ENCODE data around the gene SLX4IP.

Gene SLX4IP

GRCh38 chr20:10663756-10664155, 228.7 kb downstream of the SLX4IP start:
- no peak for DNase-seq (ENCODE audit: low read depth, low spot score)

GRCh38 chr20:10665027-10665561, 230.0 kb downstream of the SLX4IP start:
- DNase-seq (ENCODE audit: low read depth, low spot score) = no peak

- DNase-seq (ENCODE audit: low read depth, low spot score) = no peak
Measured at GRCh38 chr20:10665791-10666190, 230.7 kb downstream of the SLX4IP start.

- DNase-seq (ENCODE audit: low read depth, low spot score) = no peak
Measured at GRCh38 chr20:10666221-10667076, 231.3 kb downstream of the SLX4IP start.

GRCh38 chr20:10667077-10667401, 231.9 kb downstream of the SLX4IP start:
- DNase-seq (ENCODE audit: low read depth, low spot score) = no peak

- DNase-seq (ENCODE audit: low read depth, low spot score) = no peak
Measured at GRCh38 chr20:10667560-10668167, 232.6 kb downstream of the SLX4IP start.

- DNase-seq (ENCODE audit: low read depth, low spot score) = no peak
Measured at GRCh38 chr20:10668677-10669368, 233.7 kb downstream of the SLX4IP start.

- DNase-seq (ENCODE audit: low read depth, low spot score) = no peak
Measured at GRCh38 chr20:10669843-10670446, 234.8 kb downstream of the SLX4IP start.

GRCh38 chr20:10670501-10671220, 235.6 kb downstream of the SLX4IP start:
- DNase-seq (ENCODE audit: low read depth, low spot score) = no peak

GRCh38 chr20:10671221-10671918, 236.3 kb downstream of the SLX4IP start:
- DNase-seq (ENCODE audit: low read depth, low spot score) = peak; percentile 91

GRCh38 chr20:10671919-10672623, 237.0 kb downstream of the SLX4IP start:
- DNase-seq (ENCODE audit: low read depth, low spot score) = no peak

GRCh38 chr20:10672624-10673127, 237.6 kb downstream of the SLX4IP start:
- no peak for DNase-seq (ENCODE audit: low read depth, low spot score)

GRCh38 chr20:10673176-10673841, 238.2 kb downstream of the SLX4IP start:
- no peak for DNase-seq (ENCODE audit: low read depth, low spot score)

GRCh38 chr20:10673842-10674683, 239.0 kb downstream of the SLX4IP start, which contains the start of gene JAG1:
JAG1 (minus strand) TSS chr20:10673999; CDS start chr20:10673530, 469 bp downstream.
- peak; percentile 95 for DNase-seq (ENCODE audit: low read depth, low spot score)

GRCh38 chr20:10674684-10675449, 239.8 kb downstream of the SLX4IP start:
- DNase-seq (ENCODE audit: low read depth, low spot score) = no peak

- DNase-seq (ENCODE audit: low read depth, low spot score) = no peak
Measured at GRCh38 chr20:10675450-10675848, 240.3 kb downstream of the SLX4IP start.

- DNase-seq (ENCODE audit: low read depth, low spot score) = no peak
Measured at GRCh38 chr20:10676518-10676917, 241.4 kb downstream of the SLX4IP start.

Data from smooth muscle cell of the brain vasculature (primary cell).